ENCODE results near the gene ATP6V1A. TPM values are rescaled to one million over a fixed set of nuclear protein-coding genes. Genes with fewer than 3 reads are reported as not detected.

Gene ATP6V1A
- total and polyA plus RNA-seq, 8 donors, result 4.3 to 75.6 (median 13.0) TPM

DNA sequence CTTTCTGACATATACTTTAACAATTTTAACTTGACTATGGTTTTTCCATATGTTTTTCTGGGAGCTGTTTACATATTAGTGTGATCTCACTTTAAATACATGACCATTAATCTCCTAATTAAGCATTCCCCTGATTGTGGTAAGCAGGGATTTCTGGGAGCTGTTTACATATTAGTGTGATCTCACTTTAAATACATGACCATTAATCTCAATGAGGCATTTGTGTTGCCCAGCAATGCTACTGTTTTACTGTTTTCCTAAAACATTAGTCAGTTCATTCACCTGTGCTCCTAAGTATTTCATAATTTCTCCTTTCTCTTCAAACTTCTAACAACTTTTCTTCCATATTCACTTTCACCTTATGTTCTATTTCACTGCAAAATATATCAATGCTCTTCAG is 88.1 kb downstream of the ATP6V1A start:
- Histone ChIP-seq H3K36me3 (no peaks in the 10 kb centered on the region), H3K27ac (peak overlapping the region in 1 of 5 donors; percentile 5), H3K4me3 (no peak overlapping the region), H3K9me3 (no peaks in the 10 kb centered on the region), H3K27me3 (no peaks in the 10 kb centered on the region), H3K4me1 (peaks cover 0 to 21% (median 7%) of the 10 kb centered on the region in 4 donors)
- peak in 1 of 2 donors; percentile 50 for DNase-seq
- intact Hi-C loops (cut with DNase I; ENCODE audit: low total_unique reads), result no loop called here
- no peak for TF ChIP-seq CTCF (IDR thresholded peaks at IDR 0.05)
- TF ChIP-seq POLR2A (IDR thresholded peaks at IDR 0.05), result no peak
- TF ChIP-seq EP300 (IDR thresholded peaks at IDR 0.05), result no peak

DNA sequence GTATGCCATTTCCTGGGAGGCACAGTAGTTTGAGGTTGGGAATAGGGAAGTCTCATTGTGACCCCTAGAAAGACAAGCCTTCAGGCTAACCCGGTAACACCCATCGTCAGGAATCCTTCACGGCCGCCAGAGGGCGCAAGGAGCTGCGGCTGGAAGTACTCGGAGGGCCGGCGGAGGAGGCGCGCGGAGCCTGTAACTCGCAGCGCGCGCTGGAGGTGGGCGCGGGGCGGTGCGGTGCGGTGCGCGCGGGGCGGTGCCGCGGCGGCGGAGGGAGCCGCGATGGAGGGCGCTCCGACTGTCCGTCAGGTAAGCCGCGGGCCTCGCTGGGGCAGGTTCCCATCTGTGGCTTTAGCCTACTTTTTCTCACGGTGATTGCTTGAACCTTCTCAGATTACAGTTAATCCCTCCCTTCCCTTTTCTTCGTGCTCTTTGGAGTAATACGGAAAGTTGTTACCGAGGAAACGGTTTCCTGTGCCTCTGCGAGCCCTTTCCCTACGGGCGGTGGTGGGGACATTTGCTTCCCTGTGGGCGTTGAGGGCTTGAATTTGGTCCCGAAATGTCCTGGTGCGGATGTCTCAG is 91.9 kb downstream of the ATP6V1A start, which contains the start of gene GRAMD1C:
TSS of gene GRAMD1C (plus strand) at position 158 of the 579 bp plus-strand sequence. CDS start at position 280, 122 bp downstream.
- H3K4me3 ChIP-seq, result peak within 1 kb of the TSS; percentile 47 to 67 (median 60)
- WGBS, 5 donors, result 0 to 1% (median 1%) methylated on average over 31 to 48 of the region's 48 CpGs
- TF ChIP-seq POLR2A (IDR thresholded peaks at IDR 0.05), result no peak
- TF ChIP-seq CTCF (IDR thresholded peaks at IDR 0.05), result peak in 5 of 7 experiments; percentile 70 to 82 (median 77)
- peak in 2 of 3 donors; percentile 2 to 66 for TF ChIP-seq POLR2AphosphoS5 (IDR thresholded peaks at IDR 0.05)
- no peaks in the 10 kb centered on the region for H3K27me3 ChIP-seq
- H3K4me1 ChIP-seq, result peaks cover 0 to 13% (median 3%) of the 10 kb centered on the region in 4 donors
- no peaks in the 10 kb centered on the region for H3K36me3 ChIP-seq
- peak within 1 kb of the TSS; percentile 30 to 76 (median 60) for H3K27ac ChIP-seq
- DNase-seq, result peak; percentile 91 to 97
- no peaks in the 10 kb centered on the region for H3K9me3 ChIP-seq
- intact Hi-C loops (cut with DNase I; ENCODE audit: low total_unique reads), result no loop called here

GRCh38 chr3:113839551-113839950 is 92.7 kb downstream of the ATP6V1A start:
- Histone ChIP-seq H3K27ac (peak overlapping the region in 1 of 5 donors; percentile 60), H3K4me3 (peak overlapping the region in 3 of 4 donors; percentile 56 to 67 (median 63)), H3K4me1 (peaks cover 0 to 13% (median 3%) of the 10 kb centered on the region in 4 donors), H3K36me3 (no peaks in the 10 kb centered on the region), H3K9me3 (no peaks in the 10 kb centered on the region), H3K27me3 (no peaks in the 10 kb centered on the region)
- no peak for DNase-seq
- WGBS, 5 donors, result 16 to 53% (median 39%) methylated on average over 2 of the region's 2 CpGs
- intact Hi-C loops (cut with DNase I; ENCODE audit: low total_unique reads), result no loop called here
- TF ChIP-seq EP300 (IDR thresholded peaks at IDR 0.05) (no peak), POLR2AphosphoS5 (IDR thresholded peaks at IDR 0.05) (no peak), POLR2A (IDR thresholded peaks at IDR 0.05) (no peak), CTCF (IDR thresholded peaks at IDR 0.05) (no peak)

GRCh38 chr3:113844622-113845222 is 97.9 kb downstream of the ATP6V1A start:
- no peak overlapping the region for H3K27ac ChIP-seq
- no peaks in the 10 kb centered on the region for H3K4me1 ChIP-seq
- 41 to 51% (median 45%) methylated on average over 4 of the region's 4 CpGs for WGBS, 5 donors
- H3K4me3 ChIP-seq, result no peak overlapping the region
- peak in 1 of 2 donors; percentile 75 for DNase-seq
- H3K36me3 ChIP-seq, result no peaks in the 10 kb centered on the region
- no peaks in the 10 kb centered on the region for H3K9me3 ChIP-seq
- H3K27me3 ChIP-seq, result no peaks in the 10 kb centered on the region
- TF ChIP-seq POLR2AphosphoS5 (IDR thresholded peaks at IDR 0.05) (no peak), CTCF (IDR thresholded peaks at IDR 0.05) (peak in 3 of 7 experiments; percentile 49 to 58 (median 52))
- intact Hi-C loops (cut with DNase I; ENCODE audit: low total_unique reads), result loop anchor here (10.0 kb wide), 1 partner anchor 70 kb away; no protein-coding TSS in a partner anchor
